Activated CD4-positive, CD25-positive, alpha-beta regulatory T cell treated with anti-CD3 and anti-CD28 coated beads, Interleukin-2, amount 50 U/mL, for 16 hours (primary cell): Measurements from ENCODE around the gene TSPYL1.
"Not testable (repeated sequence)": the region's sequence is repeated elsewhere in the genome, so short reads cannot be mapped to it uniquely, and the experiment has no call there.

ENCODE experiments used
- DNase-seq: peaks from one replicate; pipeline ENCODE4 v3.0.0-alpha.2; 2020; ENCODE audit warnings: low read depth, low spot score

TSPYL1 gene

GRCh38 chr6:116279232-116280160 is at the start of gene TSPYL1:
TSS of gene TSPYL1 (minus strand) at chr6:116279930. CDS start at chr6:116279830, 100 bp downstream.
- DNase-seq: peak; percentile 88

- no peak for DNase-seq
These were observed 49.4 kb upstream of the TSPYL1 start for GRCh38 chr6:116329156-116329555.

GRCh38 chr6:116328528-116328903 is 48.8 kb upstream of the TSPYL1 start:
- DNase-seq: no peak

GRCh38 chr6:116327803-116328527 is 48.2 kb upstream of the TSPYL1 start:
- no peak for DNase-seq

- DNase-seq: no peak
These were observed 47.3 kb upstream of the TSPYL1 start for GRCh38 chr6:116326996-116327395.

- no peak for DNase-seq
These were observed 46.5 kb upstream of the TSPYL1 start for GRCh38 chr6:116326181-116326671.

GRCh38 chr6:116325634-116326132 is 46.0 kb upstream of the TSPYL1 start:
- DNase-seq: not testable (repeated sequence)

- DNase-seq: no peak
These were observed 44.1 kb upstream of the TSPYL1 start for GRCh38 chr6:116323863-116324262.

GRCh38 chr6:116321933-116322332 is 42.2 kb upstream of the TSPYL1 start:
- not testable (repeated sequence) for DNase-seq

- DNase-seq: no peak
These were observed 37.2 kb upstream of the TSPYL1 start for GRCh38 chr6:116316772-116317467.

- no peak for DNase-seq
These were observed 35.1 kb upstream of the TSPYL1 start for GRCh38 chr6:116314878-116315277.

GRCh38 chr6:116314218-116314617 is 34.5 kb upstream of the TSPYL1 start:
- no peak for DNase-seq

GRCh38 chr6:116313101-116313776 is 33.5 kb upstream of the TSPYL1 start:
- DNase-seq: no peak

- DNase-seq: no peak
These were observed 29.9 kb upstream of the TSPYL1 start for GRCh38 chr6:116309657-116310056.

- no peak for DNase-seq
These were observed 29.3 kb upstream of the TSPYL1 start for GRCh38 chr6:116309001-116309400.

- DNase-seq: no peak
These were observed 27.9 kb upstream of the TSPYL1 start for GRCh38 chr6:116307633-116308032.

GRCh38 chr6:116307001-116307400 is 27.3 kb upstream of the TSPYL1 start:
- no peak for DNase-seq

GRCh38 chr6:116304538-116305097 is 24.9 kb upstream of the TSPYL1 start:
- DNase-seq: no peak

GRCh38 chr6:116301104-116301503 is 21.4 kb upstream of the TSPYL1 start:
- no peak for DNase-seq

- DNase-seq: no peak
These were observed 20.8 kb upstream of the TSPYL1 start for GRCh38 chr6:116300566-116300965.

- DNase-seq: no peak
These were observed 19.2 kb upstream of the TSPYL1 start for GRCh38 chr6:116298973-116299372.
